ENCODE results near the gene DNAH3. TPM values are rescaled to one million over a fixed set of nuclear protein-coding genes. Genes with fewer than 3 reads are reported as not detected.
"Not testable (repeated sequence)": the region's sequence is repeated elsewhere in the genome, so short reads cannot be mapped to it uniquely, and the experiment has no call there.

DNAH3 gene
- 1 to 10 TPM in 3 of 4 donors, under 1 TPM in 1; 0.72 to 1.8 (median 1.4) TPM for total RNA-seq

- 10 to 14% methylated on average over 8 of the region's 8 CpGs for WGBS, 2 donors
- intact Hi-C loops (cut with DNase I; ENCODE audit: low total_unique reads), result no loop called here
- no peak within 1 kb of the TSS for H3K4me3 ChIP-seq (ENCODE audit: low read depth, poor library complexity, severe bottlenecking)
- TF ChIP-seq CTCF (IDR thresholded peaks at IDR 0.05) (no peak), POLR2A (IDR thresholded peaks at IDR 0.05) (no peak)
- no peak for DNase-seq (ENCODE audit: low spot score in 2 of 2)
These were observed at the start of gene DNAH3 for GRCh38 chr16:21150375-21151001. TSS of gene DNAH3 (minus strand) at chr16:21150846. CDS start at chr16:21150319, 527 bp downstream.

GRCh38 chr16:21199607-21200218 lies 49.1 kb upstream of the DNAH3 start:
- H3K4me3 ChIP-seq (ENCODE audit: low read depth, poor library complexity, severe bottlenecking), result no peak overlapping the region
- TF ChIP-seq POLR2A (IDR thresholded peaks at IDR 0.05) (no peak), CTCF (IDR thresholded peaks at IDR 0.05) (no peak)
- DNase-seq (ENCODE audit: low spot score in 2 of 2), result no peak
- intact Hi-C loops (cut with DNase I; ENCODE audit: low total_unique reads), result no loop called here
- 81 to 82% methylated on average over 5 of the region's 5 CpGs for WGBS, 2 donors

GRCh38 chr16:21197621-21198020 lies 47.0 kb upstream of the DNAH3 start:
- DNase-seq (ENCODE audit: low spot score in 2 of 2), result no peak
- intact Hi-C loops (cut with DNase I; ENCODE audit: low total_unique reads), result no loop called here
- H3K4me3 ChIP-seq (ENCODE audit: low read depth, poor library complexity, severe bottlenecking), result no peak overlapping the region
- TF ChIP-seq CTCF (IDR thresholded peaks at IDR 0.05), result no peak
- TF ChIP-seq POLR2A (IDR thresholded peaks at IDR 0.05), result no peak
- 70 to 74% methylated on average over 3 of the region's 3 CpGs for WGBS, 2 donors

GRCh38 chr16:21197112-21197511 lies 46.5 kb upstream of the DNAH3 start:
- 77 to 81% methylated on average over 1 of the region's 1 CpG for WGBS, 2 donors
- no peak overlapping the region for H3K4me3 ChIP-seq (ENCODE audit: low read depth, poor library complexity, severe bottlenecking)
- no peak for TF ChIP-seq CTCF (IDR thresholded peaks at IDR 0.05)
- no peak for TF ChIP-seq POLR2A (IDR thresholded peaks at IDR 0.05)
- no peak for DNase-seq (ENCODE audit: low spot score in 2 of 2)
- intact Hi-C loops (cut with DNase I; ENCODE audit: low total_unique reads), result no loop called here

- intact Hi-C loops (cut with DNase I; ENCODE audit: low total_unique reads); DNase-seq (ENCODE audit: low spot score in 2 of 2); H3K4me3 ChIP-seq (ENCODE audit: low read depth, poor library complexity, severe bottlenecking): not testable (repeated sequence)
- 90 to 94% methylated on average over 8 of the region's 8 CpGs for WGBS, 2 donors
These were observed 44.7 kb upstream of the DNAH3 start for GRCh38 chr16:21195330-21195729.

GRCh38 chr16:21194771-21195301 lies 44.2 kb upstream of the DNAH3 start:
- H3K4me3 ChIP-seq (ENCODE audit: low read depth, poor library complexity, severe bottlenecking), result no peak overlapping the region
- TF ChIP-seq POLR2A (IDR thresholded peaks at IDR 0.05), result no peak
- TF ChIP-seq CTCF (IDR thresholded peaks at IDR 0.05), result no peak
- 33 to 44% methylated on average over 6 of the region's 6 CpGs for WGBS, 2 donors
- no peak for DNase-seq (ENCODE audit: low spot score in 2 of 2)
- intact Hi-C loops (cut with DNase I; ENCODE audit: low total_unique reads), result no loop called here
